SK-N-MC (cell line): ENCODE measurements around the gene HDHD5.

Source experiments
- EZH2 ChIP-seq: fragments of 200-600 bp; sonication (generic); IDR thresholded peaks from one replicate; pipeline ENCODE4 v1.6.1; 2017; ENCODE audit warnings: antibody characterized with exemption
- FOXP2 ChIP-seq: optimal IDR thresholded peaks from 2 replicates; pipeline ENCODE3; 2011; ENCODE audit warnings: mild to moderate bottlenecking, moderate library complexity; ENCODE audit not compliant: insufficient read depth; ENCODE audit errors: extremely low read length, control extremely low read depth
- POLR2AphosphoS5 ChIP-seq: IDR thresholded peaks from 2 replicates; pipeline ENCODE4 v1.6.1; 2012; ENCODE audit warnings: mild to moderate bottlenecking, low read depth, low read length, borderline replicate concordance

DNA sequence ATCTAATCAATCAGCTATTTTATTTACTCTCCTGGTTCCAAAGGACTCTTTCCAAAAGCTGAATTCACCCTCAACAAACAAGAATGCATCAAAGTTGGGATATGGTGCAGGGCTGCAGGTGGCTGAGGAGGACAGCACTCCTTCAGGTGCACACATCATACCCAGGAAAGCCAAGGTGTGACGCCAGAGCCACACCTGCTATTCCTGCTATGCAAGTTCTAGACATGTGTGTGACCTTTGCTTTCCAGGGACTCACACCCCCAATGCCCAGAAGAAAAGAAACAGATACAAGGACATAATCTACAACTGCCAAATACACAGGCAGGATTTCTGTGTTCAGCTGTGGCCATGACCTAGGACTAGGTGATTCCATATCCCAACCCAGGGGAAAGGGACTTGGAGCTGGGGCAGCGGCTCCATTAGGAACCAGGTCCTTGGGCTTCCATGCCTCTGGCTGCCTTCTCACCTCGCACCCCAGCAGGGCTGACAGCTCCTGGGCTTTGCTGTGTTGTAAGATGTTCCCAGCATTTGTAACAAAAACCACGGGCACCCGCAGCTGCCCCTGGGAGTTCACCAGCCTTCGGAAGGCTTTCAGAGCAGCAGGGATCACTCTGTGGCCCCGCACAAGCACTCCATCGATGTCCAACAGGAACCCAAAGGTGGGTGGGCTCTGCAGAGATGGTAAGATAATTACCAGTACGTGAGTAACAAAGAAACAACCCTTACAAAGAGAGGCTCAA lies 9.8 kb downstream of the HDHD5 start:
- TF ChIP-seq EZH2 (no peak), POLR2AphosphoS5 (no peak), FOXP2 (no peak)
